H9 (cell line): ENCODE results near the gene CCDC70. TPM values are rescaled to one million over a fixed set of nuclear protein-coding genes. Genes with fewer than 3 reads are reported as not detected.

Source experiments
- DNase-seq: peaks from one replicate; pipeline ENCODE4 v3.0.0-alpha.2; 2017
- H2AFZ ChIP-seq: one replicate; pipeline ENCODE4 v1.6.1; 2013; ENCODE audit warnings: mild to moderate bottlenecking, low read length, control low read depth, moderate library complexity
- H2AK5ac ChIP-seq: 2 replicates; pipeline ENCODE4 v1.6.1; 2013; ENCODE audit warnings: low read length, control low read depth, mixed read lengths; ENCODE audit not compliant: insufficient read length
- H2BK120ac ChIP-seq: one replicate; pipeline ENCODE4 v1.6.1; 2013; ENCODE audit warnings: low read depth, mild to moderate bottlenecking, low read length, control low read depth, inconsistent platforms; ENCODE audit not compliant: poor library complexity, severe bottlenecking
- H2BK12ac ChIP-seq: 2 replicates; pipeline ENCODE4 v1.6.1; 2013; ENCODE audit warnings: low read length, control low read depth, mixed read lengths, low read depth; ENCODE audit not compliant: insufficient read length
- H2BK15ac ChIP-seq: 2 replicates; pipeline ENCODE4 v1.6.1; 2013; ENCODE audit warnings: low read depth, low read length, control low read depth
- H2BK20ac ChIP-seq: one replicate; pipeline ENCODE4 v1.6.1; 2013; ENCODE audit warnings: low read depth, mild to moderate bottlenecking, low read length, control low read depth, inconsistent platforms; ENCODE audit not compliant: poor library complexity, severe bottlenecking
- H2BK5ac ChIP-seq: 2 replicates; pipeline ENCODE4 v1.6.1; 2013; ENCODE audit warnings: low read length, control low read depth, mixed read lengths; ENCODE audit not compliant: insufficient read length
- H3K14ac ChIP-seq: 2 replicates; pipeline ENCODE4 v1.6.1; 2013; ENCODE audit warnings: low read length, control low read depth; ENCODE audit not compliant: insufficient read depth
- H3K18ac ChIP-seq: 2 replicates; pipeline ENCODE4 v1.6.1; 2013; ENCODE audit warnings: low read depth, mild to moderate bottlenecking, mixed read lengths, low read length, control low read depth; ENCODE audit not compliant: insufficient read length
- H3K23ac ChIP-seq: 2 replicates; pipeline ENCODE4 v1.6.1; 2013; ENCODE audit warnings: low read length, control low read depth, mixed read lengths, low read depth; ENCODE audit not compliant: insufficient read length
- H3K23me2 ChIP-seq: 2 replicates; pipeline ENCODE4 v1.6.1; 2013; ENCODE audit warnings: low read depth, mild to moderate bottlenecking, mixed read lengths, low read length, control low read depth; ENCODE audit not compliant: insufficient read length, poor library complexity, severe bottlenecking
- H3K27ac ChIP-seq: 2 replicates; pipeline ENCODE4 v1.5.1; 2013; ENCODE audit warnings: low read length, control low read depth, mixed read lengths, low read depth; ENCODE audit not compliant: insufficient read length
- H3K27me3 ChIP-seq: 2 replicates; pipeline ENCODE4 v1.6.1; 2013; ENCODE audit warnings: low read length, control low read depth, inconsistent platforms; ENCODE audit not compliant: insufficient read depth
- H3K4ac ChIP-seq: 2 replicates; pipeline ENCODE4 v1.6.1; 2013; ENCODE audit warnings: low read depth, mild to moderate bottlenecking, control low read depth, inconsistent platforms, low read length, moderate library complexity
- H3K4me1 ChIP-seq: 2 replicates; pipeline ENCODE4 v1.6.1; 2013; ENCODE audit warnings: low read length, control low read depth, inconsistent platforms; ENCODE audit not compliant: insufficient read depth
- H3K4me2 ChIP-seq: 2 replicates; pipeline ENCODE4 v1.6.1; 2013; ENCODE audit warnings: low read length, control low read depth, mixed read lengths; ENCODE audit not compliant: insufficient read length, insufficient read depth
- H3K56ac ChIP-seq: 2 replicates; pipeline ENCODE4 v1.6.1; 2013; ENCODE audit warnings: low read depth, mild to moderate bottlenecking, mixed read lengths, low read length, control low read depth; ENCODE audit not compliant: insufficient read length
- H3K79me1 ChIP-seq: 2 replicates; pipeline ENCODE4 v1.6.1; 2013; ENCODE audit warnings: low read depth, mild to moderate bottlenecking, moderate library complexity, low read length, control low read depth, inconsistent platforms; ENCODE audit not compliant: insufficient read depth, poor library complexity, severe bottlenecking
- H3K79me2 ChIP-seq: 2 replicates; pipeline ENCODE4 v1.6.1; 2013; ENCODE audit warnings: low read length, control low read depth, inconsistent platforms; ENCODE audit not compliant: insufficient read depth
- H3K9ac ChIP-seq: 2 replicates; pipeline ENCODE4 v1.6.1; 2013; ENCODE audit warnings: low read length, control low read depth, mixed read lengths; ENCODE audit not compliant: insufficient read length; ENCODE audit errors: extremely low read depth
- H3K9me3 ChIP-seq: one replicate; pipeline ENCODE4 v1.6.1; 2013; ENCODE audit warnings: low read depth, low read length, inconsistent platforms; ENCODE audit not compliant: control insufficient read depth
- H3T11ph ChIP-seq: one replicate; pipeline ENCODE4 v1.6.1; 2013; ENCODE audit warnings: mild to moderate bottlenecking, low read length, control low read depth, inconsistent platforms
- H4K20me1 ChIP-seq: one replicate; pipeline ENCODE4 v1.6.1; 2013; ENCODE audit not compliant: control insufficient read depth, insufficient read length, insufficient read depth
- H4K5ac ChIP-seq: 2 replicates; pipeline ENCODE4 v1.6.1; 2013; ENCODE audit warnings: low read depth, mild to moderate bottlenecking, mixed read lengths, low read length, control low read depth; ENCODE audit not compliant: insufficient read length
- H4K8ac ChIP-seq: replicated peaks from 2 replicates; pipeline ENCODE4 v1.6.1; 2013; ENCODE audit warnings: low read length, control low read depth, mixed read lengths, low read depth; ENCODE audit not compliant: insufficient read length
- H4K91ac ChIP-seq: 2 replicates; pipeline ENCODE4 v1.6.1; 2013; ENCODE audit warnings: low read depth, mild to moderate bottlenecking, moderate library complexity, mixed read lengths, low read length, control low read depth; ENCODE audit not compliant: insufficient read length
- H3K27ac Mint-ChIP-seq, 3 experiments: 2 replicates in 2 of 3; 3 replicates in 1 of 3; pipeline ENCODE4 v1.8.0; 2020 to 2021; ENCODE audit warnings: mixed read lengths in 3 of 3, mild to moderate bottlenecking in 1 of 3, moderate library complexity in 1 of 3
- H3K27me3 Mint-ChIP-seq: 2 replicates; pipeline ENCODE4 v1.8.0; 2021; ENCODE audit warnings: low read depth, mild to moderate bottlenecking, moderate library complexity, mixed read lengths
- H3K36me3 Mint-ChIP-seq, 3 experiments: 2 replicates in 2 of 3; 3 replicates in 1 of 3; pipeline ENCODE4 v1.8.0; 2020 to 2021; ENCODE audit warnings: low read depth in 3 of 3, mixed read lengths in 3 of 3; ENCODE audit not compliant: insufficient read depth in 1 of 3
- H3K4me1 Mint-ChIP-seq, 2 experiments: 2 replicates each; pipeline ENCODE4 v1.8.0; 2020; ENCODE audit warnings: mixed read lengths in 2 of 2
- H3K4me3 Mint-ChIP-seq, 2 experiments: 2 replicates in 1 of 2; 3 replicates in 1 of 2; pipeline ENCODE4 v1.8.0; 2020 to 2021; ENCODE audit warnings: mild to moderate bottlenecking in 2 of 2, mixed read lengths in 2 of 2, moderate library complexity in 1 of 2
- H3K9me3 Mint-ChIP-seq, 2 experiments: 2 replicates in 1 of 2; 3 replicates in 1 of 2; pipeline ENCODE4 v1.8.0; 2020; ENCODE audit warnings: mild to moderate bottlenecking in 2 of 2, mixed read lengths in 2 of 2, moderate library complexity in 1 of 2
- CTCF ChIP-seq: fragments of 200-600 bp; sonication (generic); conservative IDR thresholded peaks from 3 replicates; pipeline ENCODE4 v1.8.0; 2021; ENCODE audit warnings: antibody characterized with exemption, mild to moderate bottlenecking
- WGBS: extraction: QIAGEN DNeasy Blood & Tissue Kit; methylation state at CpG from one replicate; pipeline ENCODE4 v1.1.7; 2013; ENCODE audit warnings: missing lambda C conversion rate, low lambda C conversion rate, mixed read lengths; ENCODE audit not compliant: insufficient read length; ENCODE audit errors: extremely low coverage; 5-methylcytosine and 5-hydroxymethylcytosine counted together
- total RNA-seq: library from RNA; stranded (reverse); gene quantifications from 2 replicates; pipeline ENCODE4 v1.2.1, GENCODE V29; 2021

CCDC70 gene
- total RNA-seq, 1 experiment from 2014 or later: not detected

- no peak overlapping the region for H3K18ac ChIP-seq
- H3K79me2 ChIP-seq: no peaks in the 10 kb centered on the region
- H3K4me2 ChIP-seq: no peak overlapping the region
- H3K79me1 ChIP-seq: no peaks in the 10 kb centered on the region
- DNase-seq: peak; percentile 7
- WGBS: no CpG with 5 or more reads among the region's 5 CpGs
- H3K9me3 ChIP-seq: no peaks in the 10 kb centered on the region
- H3K4me1 ChIP-seq: no peaks in the 10 kb centered on the region
- no peak overlapping the region for H4K5ac ChIP-seq
- no peak overlapping the region for H2BK12ac ChIP-seq
- H3K27me3 Mint-ChIP-seq: no peaks in the 10 kb centered on the region; the same call in 1 of the 2 replicates
- H3K27ac ChIP-seq: no peak overlapping the region
- no peak overlapping the region for H3T11ph ChIP-seq
- H3K4me1 Mint-ChIP-seq: peaks cover 9 to 12% of the 10 kb centered on the region in 2 experiments
- no peaks in the 10 kb centered on the region for H3K9me3 Mint-ChIP-seq
- no peak overlapping the region for H2BK15ac ChIP-seq
- no peak overlapping the region for H4K8ac ChIP-seq
- no peaks in the 10 kb centered on the region for H4K20me1 ChIP-seq
- no peak overlapping the region for H3K9ac ChIP-seq
- no peak for TF ChIP-seq CTCF
- no peak overlapping the region for H2BK20ac ChIP-seq
- no peaks in the 10 kb centered on the region for H3K36me3 Mint-ChIP-seq
- H3K27me3 ChIP-seq: no peaks in the 10 kb centered on the region
- H3K14ac ChIP-seq: no peak overlapping the region
- H3K4ac ChIP-seq: no peak overlapping the region
- no peak overlapping the region for H2AFZ ChIP-seq
- no peak overlapping the region for H3K27ac Mint-ChIP-seq
- no peak overlapping the region for H2AK5ac ChIP-seq
- no peak overlapping the region for H4K91ac ChIP-seq
- H2BK120ac ChIP-seq: no peak overlapping the region
- no peak overlapping the region for H3K4me3 Mint-ChIP-seq
- H3K23ac ChIP-seq: no peak overlapping the region
- H2BK5ac ChIP-seq: no peak overlapping the region
- H3K56ac ChIP-seq: no peak overlapping the region
- H3K23me2 ChIP-seq: no peaks in the 10 kb centered on the region
Observed at GRCh38 chr13:51831519-51831918, 30.2 kb upstream of the CCDC70 start.
